GM12891 (cell line): ENCODE measurements around the gene SYNPR.

Source experiments
- DNase-seq: peaks from one replicate; pipeline ENCODE4 v3.0.0; 2011; ENCODE audit warnings: low spot score; ENCODE audit not compliant: insufficient read length
- FAIRE-seq: peaks from 2 replicates; lab custom pipeline; 2011; peaks lifted over from hg19 to GRCh38; lab: Jason Lieb, UNC
- PAX5 ChIP-seq: IDR thresholded peaks from 2 replicates; pipeline ENCODE4 v1.6.1; 2011; ENCODE audit warnings: low read length, moderate library complexity, mild to moderate bottlenecking; ENCODE audit not compliant: insufficient read depth, severe bottlenecking
- POLR2A ChIP-seq: IDR thresholded peaks from 2 replicates; pipeline ENCODE4 v1.6.1; 2011; ENCODE audit warnings: low read depth, low read length, control low read depth
- POLR2AphosphoS5 ChIP-seq: IDR thresholded peaks from 2 replicates; pipeline ENCODE4 v1.6.1; 2011; ENCODE audit warnings: low read depth, low read length, control low read depth
- POU2F2 ChIP-seq: IDR thresholded peaks from 2 replicates; pipeline ENCODE4 v1.6.1; 2011; ENCODE audit warnings: low read depth, mild to moderate bottlenecking, control low read depth, low read length, moderate library complexity
- SPI1 ChIP-seq: IDR thresholded peaks from 2 replicates; pipeline ENCODE4 v1.6.1; 2011; ENCODE audit warnings: low read depth, low read length, control low read depth
- TAF1 ChIP-seq: IDR thresholded peaks from 2 replicates; pipeline ENCODE4 v1.6.1; 2011; ENCODE audit warnings: low read depth, low read length, control low read depth

The SYNPR gene

DNA sequence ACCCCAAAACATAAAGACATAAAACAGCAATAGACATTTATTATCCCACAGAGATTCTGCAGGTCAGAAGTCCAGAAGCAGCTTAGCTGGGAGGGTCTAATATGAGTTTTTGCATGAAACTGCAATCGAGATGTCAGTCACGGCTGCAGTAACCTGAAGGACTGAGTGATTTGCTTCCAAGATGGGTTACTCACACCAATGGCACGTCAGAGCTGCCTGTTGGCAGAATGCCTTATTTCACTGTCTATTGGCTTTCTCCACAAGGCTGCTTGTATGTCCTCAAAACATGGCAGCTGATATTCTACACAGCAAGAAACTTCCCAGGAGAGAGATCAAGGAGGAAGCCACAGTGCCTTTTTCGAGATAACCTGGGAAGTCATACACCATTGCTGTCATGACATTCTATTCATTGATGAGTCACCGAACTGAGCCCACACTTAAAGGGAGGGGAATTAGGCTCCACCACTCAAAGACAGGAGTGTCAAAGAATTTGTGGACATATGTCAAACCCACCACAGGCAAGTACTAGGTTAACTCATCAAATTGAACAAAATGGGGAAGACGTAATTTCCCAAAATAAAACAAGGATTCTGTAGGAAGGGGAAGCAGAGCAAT lies 122.2 kb downstream of the SYNPR start:
- FAIRE-seq: no peak
- TF ChIP-seq TAF1: no peak
- no peak for TF ChIP-seq SPI1
- no peak for TF ChIP-seq POLR2AphosphoS5
- no peak for TF ChIP-seq POU2F2
- no peak for TF ChIP-seq POLR2A
- TF ChIP-seq PAX5: no peak
- no peak for DNase-seq

DNA sequence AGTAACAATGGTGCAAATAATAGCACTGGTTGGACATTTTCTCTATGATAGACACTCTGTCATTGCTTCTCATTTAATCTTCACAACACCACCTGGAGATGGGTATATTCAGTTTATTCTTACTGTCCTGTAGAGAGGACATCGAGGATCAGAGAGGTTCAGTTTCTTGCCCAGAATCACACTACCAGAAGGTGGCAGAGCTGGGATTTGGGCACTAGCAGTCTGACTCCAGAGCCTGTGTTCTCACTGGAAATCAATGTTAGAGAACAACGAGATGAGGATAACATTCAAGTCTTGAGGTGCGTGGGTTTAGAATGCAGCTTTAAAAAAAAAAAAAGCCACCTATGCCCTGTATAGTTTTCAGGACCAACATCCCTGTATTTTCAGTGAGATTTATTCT lies 127.8 kb downstream of the SYNPR start:
- TF ChIP-seq PAX5 (no peak), POU2F2 (no peak), POLR2A (no peak), POLR2AphosphoS5 (no peak), TAF1 (no peak), SPI1 (no peak)
- no peak for DNase-seq
- no peak for FAIRE-seq

DNA sequence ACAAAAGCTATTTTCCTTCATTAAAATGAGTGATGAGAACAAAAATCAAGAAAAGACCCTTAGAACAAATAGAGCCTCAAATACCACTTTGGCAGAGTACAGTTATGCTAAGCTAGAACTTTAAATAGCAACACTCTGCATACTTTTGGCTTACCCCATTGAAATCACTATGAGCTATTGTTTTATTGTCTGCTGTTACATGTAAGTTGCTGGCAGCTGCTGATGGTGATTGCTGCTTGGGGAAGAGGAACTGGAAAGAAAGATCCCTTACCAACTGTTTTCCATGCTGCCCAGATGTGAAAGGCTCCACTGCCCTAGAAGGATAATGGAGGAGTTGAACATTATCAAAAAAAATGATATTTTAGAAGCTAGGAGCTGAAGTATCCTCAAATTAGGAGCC lies 135.4 kb downstream of the SYNPR start:
- FAIRE-seq: no peak
- no peak for DNase-seq
- TF ChIP-seq POLR2AphosphoS5 (no peak), POU2F2 (no peak), SPI1 (no peak), PAX5 (no peak)

DNA sequence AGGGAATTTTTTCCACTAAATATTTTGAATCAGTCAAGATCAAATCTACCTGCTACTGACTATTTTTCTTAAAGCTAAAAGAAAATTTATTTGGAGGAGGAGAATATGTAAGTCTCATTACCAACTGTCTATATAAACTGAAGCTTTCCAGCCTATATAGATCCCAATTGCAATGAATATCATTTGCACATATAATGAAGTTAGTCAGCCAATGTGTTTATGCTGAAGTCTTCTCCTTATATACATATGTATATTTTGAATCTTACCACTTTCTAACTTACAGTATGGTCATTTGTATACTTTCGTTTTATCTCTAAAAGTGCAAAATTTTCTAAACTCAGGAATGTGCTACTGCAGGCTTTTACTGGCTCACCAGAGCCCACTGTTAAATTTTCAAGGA lies 136.5 kb downstream of the SYNPR start:
- FAIRE-seq: no peak
- TF ChIP-seq POLR2AphosphoS5 (no peak), POLR2A (no peak), TAF1 (no peak), SPI1 (no peak), PAX5 (no peak), POU2F2 (no peak)
- DNase-seq: no peak

DNA sequence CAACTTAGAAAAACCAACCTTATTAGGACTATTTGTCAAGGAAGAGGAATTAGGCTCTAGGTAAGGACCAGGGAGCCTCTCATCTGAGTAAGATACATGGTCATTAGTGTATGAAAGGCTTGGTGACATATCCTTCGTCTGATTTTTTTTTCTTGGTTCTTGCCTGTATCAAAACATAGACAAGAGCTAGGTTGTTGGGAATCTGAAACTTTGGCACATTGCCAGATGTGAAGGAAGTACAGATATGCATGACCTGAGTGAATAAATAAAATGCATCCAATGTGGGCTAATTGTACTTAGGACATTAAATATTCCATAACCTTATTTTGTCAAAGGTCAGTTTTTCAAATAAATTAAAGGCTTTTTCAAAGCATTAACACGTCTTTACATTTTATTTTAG lies 151.8 kb downstream of the SYNPR start:
- DNase-seq (no peak), FAIRE-seq (no peak)
- TF ChIP-seq TAF1 (no peak), PAX5 (no peak), POLR2A (no peak), SPI1 (no peak), POU2F2 (no peak), POLR2AphosphoS5 (no peak)

DNA sequence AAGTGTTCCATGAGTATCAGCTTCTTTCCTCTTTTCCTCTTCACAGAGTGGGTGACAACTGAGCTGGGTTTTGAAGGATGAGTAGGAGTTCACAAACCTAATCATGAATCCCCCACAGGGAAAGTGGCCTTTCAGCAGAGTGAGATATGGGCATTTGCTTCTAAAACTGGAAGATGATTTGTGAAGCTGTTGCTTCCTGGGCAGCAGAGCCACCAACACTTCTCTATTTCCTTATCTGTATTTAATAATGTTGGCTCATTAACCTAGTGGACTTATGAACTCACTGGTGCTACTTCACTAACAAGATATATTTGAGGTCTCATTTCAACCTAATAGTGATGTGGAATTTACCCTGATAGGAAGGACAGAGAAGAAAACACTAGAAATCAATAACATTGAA lies 152.8 kb downstream of the SYNPR start:
- DNase-seq (no peak), FAIRE-seq (no peak)
- no peak for TF ChIP-seq TAF1
- TF ChIP-seq PAX5: no peak
- no peak for TF ChIP-seq POU2F2
- TF ChIP-seq SPI1: no peak
- no peak for TF ChIP-seq POLR2A
- TF ChIP-seq POLR2AphosphoS5: no peak

DNA sequence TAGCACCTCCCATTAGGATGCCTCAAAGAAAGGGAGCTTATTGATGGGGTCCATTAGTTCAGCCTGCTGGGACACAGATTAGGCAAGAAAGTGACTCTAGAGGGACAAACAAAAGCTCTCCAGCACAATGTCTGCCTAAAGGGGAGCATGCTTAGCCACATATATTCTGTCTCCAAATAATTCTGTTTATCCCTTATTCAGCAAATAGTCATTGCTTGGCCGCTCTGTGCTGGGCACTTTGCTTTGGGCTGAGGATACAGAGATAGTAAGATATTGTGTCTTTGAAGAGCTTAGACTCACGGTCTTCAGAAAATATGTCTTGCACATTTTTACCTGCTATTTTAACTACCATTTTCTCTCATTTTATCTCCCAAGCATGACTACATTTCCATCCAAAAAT lies 159.8 kb downstream of the SYNPR start:
- TF ChIP-seq POU2F2 (no peak), POLR2AphosphoS5 (no peak), PAX5 (no peak), SPI1 (no peak), TAF1 (no peak), POLR2A (no peak)
- DNase-seq: no peak
- no peak for FAIRE-seq

DNA sequence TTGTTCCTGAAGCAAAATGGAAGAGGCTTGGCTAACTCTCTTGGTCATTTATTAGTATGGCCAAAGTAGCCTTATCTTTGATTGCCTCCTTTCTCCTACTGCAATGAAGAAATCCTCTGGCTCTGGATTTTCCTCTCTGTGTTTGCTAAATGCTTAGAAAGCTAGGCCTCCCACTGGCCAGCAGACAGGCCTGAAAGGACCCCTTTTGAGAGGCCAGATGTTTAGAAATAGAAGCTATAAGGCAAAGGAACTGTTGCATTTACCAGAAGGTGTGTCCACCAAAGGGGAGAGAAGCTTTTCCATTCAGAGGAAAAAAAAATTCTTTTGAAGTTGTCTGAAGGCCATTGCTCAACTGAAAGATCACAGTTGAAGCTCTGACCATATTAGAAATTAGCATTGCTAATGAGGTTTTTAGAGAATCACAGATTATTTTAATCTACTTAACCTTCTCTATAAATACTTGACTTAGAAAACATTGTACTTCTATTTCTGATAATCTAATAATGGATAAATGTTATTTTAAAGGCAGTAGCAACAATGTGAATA lies 160.8 kb downstream of the SYNPR start:
- FAIRE-seq: no peak
- TF ChIP-seq SPI1 (no peak), POLR2AphosphoS5 (no peak), POU2F2 (no peak), TAF1 (no peak), POLR2A (no peak), PAX5 (no peak)

DNA sequence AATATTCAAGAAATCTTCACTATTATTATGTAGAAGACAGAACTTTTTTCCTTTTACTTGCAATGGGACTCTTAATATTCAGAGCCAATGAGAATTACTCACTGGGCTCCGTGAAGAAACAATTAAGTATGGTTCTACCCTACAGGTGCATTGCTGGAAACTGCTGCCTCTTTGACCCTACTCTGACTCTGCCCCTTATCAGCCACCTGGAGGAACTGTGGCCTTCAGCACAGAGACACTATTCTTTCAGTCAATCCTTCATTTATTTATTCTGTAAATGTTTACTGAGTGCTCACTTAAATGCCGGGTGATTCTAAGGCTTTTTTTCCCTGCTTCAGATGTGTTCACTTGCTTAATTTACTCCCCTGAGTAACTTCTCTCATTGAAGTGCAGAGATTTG lies 163.2 kb downstream of the SYNPR start:
- no peak for DNase-seq
- TF ChIP-seq POLR2AphosphoS5 (no peak), TAF1 (no peak), POU2F2 (no peak), POLR2A (no peak), PAX5 (no peak), SPI1 (no peak)
- FAIRE-seq: no peak

More for the DNA sequence above, 160.8 kb downstream of the SYNPR start:
- DNase-seq: no peak

DNA sequence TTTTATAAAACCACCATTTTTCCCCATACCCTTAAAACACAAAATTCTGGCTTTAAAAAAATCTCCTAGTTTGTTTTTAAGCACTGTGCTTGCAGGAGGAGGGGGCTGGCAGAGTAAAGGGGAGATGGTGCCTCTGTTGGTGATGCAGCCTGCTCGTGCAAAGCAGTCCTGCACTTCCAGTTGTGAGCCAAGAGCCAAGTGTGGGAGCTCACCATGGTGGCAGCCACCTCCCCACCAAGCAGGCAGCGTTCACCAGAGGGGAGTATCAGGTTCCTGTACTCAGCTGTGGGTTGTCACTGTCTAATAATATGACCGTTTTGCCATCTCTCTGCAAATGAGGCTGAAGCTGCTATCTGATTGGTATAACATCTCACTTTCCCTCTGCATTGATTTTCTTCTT lies 164.8 kb downstream of the SYNPR start:
- FAIRE-seq (no peak), DNase-seq (no peak)
- TF ChIP-seq TAF1: no peak
- no peak for TF ChIP-seq SPI1
- no peak for TF ChIP-seq POU2F2
- TF ChIP-seq POLR2AphosphoS5: no peak
- TF ChIP-seq POLR2A: no peak
- no peak for TF ChIP-seq PAX5
